GM21576 (cell line): ENCODE results near the gene CHRD.

Experiments
- ATAC-seq: cut with Tn5 transposase; IDR thresholded peaks from one replicate; pipeline ENCODE4 v1.9.1; 2021; ENCODE audit warnings: mild to moderate bottlenecking, moderate library complexity; ENCODE audit not compliant: unreplicated experiment

Gene CHRD

GRCh38 chr3:184360929-184361531 lies 18.8 kb upstream of the CHRD start:
- no peak for ATAC-seq

DNA sequence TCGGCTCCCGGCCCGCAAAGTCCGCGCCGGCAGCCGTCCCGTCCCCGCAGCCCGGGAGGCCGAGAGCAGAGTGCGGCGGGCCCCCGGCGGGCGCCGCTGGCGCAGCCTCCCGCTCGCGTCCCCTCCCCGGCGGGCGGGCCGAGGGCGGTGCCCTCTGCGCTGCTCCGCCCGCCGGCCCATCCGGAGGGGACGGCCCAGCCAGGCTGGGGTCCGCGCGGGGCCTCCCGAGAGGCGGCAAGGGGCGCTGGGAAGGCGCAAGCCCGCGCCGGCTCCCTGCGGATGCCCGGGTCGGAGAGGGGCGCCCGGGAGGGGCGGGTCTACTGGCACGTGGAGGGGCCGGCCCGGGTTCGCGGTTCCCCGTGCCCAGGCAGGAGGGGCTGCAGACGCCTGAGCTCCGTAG lies 18.3 kb upstream of the CHRD start, which contains the start of the genes CLCN2 and POLR2H:
Gene CLCN2, minus strand, starts transcription at position 74 of the 400 bp plus-strand sequence. CDS start 126 bp downstream, outside the sequence.
Gene POLR2H, plus strand, starts transcription at position 179 of the 400 bp plus-strand sequence. CDS start 1,783 bp downstream, outside the sequence.
- peak; percentile 34 for ATAC-seq

GRCh38 chr3:184361932-184362667 lies 17.8 kb upstream of the CHRD start:
- ATAC-seq = no peak

DNA sequence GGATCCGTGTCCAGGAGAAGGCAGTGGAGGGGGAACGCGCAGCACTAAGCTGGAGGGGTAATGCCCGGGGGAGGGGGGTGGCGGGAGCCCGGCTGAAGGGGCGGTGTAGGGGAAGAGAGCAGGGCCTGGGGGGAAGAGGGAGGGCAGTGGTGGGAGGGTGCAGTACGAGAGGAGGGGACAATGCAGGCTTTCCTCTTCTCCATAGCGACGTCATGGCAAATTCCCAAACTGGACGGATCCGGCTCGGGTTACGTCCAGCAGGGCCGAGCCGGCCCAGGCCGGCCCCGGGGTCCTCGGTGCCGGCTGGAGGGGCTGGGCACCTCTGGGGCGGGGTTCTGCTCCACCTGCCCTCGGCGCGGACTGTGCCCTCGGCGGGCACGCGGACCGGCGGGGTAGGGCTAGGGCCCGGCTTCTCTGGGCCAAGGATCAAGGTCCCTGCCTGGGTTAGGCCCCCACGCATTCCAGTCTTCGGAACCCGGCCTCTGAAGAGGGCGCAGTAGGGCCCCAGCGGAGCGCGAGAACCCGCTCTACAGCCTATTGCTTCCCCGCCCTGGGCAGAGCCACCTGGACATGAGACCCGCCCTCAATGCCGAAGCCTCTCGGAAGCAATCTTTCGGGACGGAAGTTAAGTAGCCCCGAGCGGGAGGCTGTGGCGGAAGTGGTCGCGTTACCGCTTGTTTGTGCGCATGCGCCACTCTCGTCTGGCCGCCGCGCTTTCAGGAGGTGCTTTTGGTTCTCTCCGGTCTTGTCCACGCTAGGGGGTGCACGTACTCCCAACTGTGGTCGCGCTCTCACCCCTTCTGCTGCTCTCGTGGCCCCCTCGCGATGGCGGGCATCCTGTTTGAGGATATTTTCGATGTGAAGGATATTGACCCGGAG lies 16.9 kb upstream of the CHRD start:
- peak; percentile 89 for ATAC-seq

GRCh38 chr3:184366619-184367289 lies 13.1 kb upstream of the CHRD start:
- no peak for ATAC-seq

DNA sequence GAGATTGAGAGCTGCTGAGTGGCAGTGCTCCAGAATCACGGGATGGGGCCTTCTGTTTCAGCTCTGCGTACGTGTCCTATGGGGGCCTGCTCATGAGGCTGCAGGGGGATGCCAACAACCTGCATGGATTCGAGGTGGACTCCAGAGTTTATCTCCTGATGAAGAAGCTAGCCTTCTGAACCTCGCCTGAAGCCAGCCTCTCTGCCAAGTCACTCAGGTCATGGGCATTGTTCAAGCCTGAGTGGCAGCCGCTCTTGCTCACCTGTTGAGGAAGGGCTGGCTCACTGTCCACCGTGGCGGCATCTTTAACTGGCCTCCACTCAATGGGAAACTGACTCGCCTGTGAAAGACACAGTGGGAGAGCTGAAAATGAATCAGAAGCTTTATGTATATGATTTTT lies 11.7 kb upstream of the CHRD start:
- ATAC-seq = no peak

DNA sequence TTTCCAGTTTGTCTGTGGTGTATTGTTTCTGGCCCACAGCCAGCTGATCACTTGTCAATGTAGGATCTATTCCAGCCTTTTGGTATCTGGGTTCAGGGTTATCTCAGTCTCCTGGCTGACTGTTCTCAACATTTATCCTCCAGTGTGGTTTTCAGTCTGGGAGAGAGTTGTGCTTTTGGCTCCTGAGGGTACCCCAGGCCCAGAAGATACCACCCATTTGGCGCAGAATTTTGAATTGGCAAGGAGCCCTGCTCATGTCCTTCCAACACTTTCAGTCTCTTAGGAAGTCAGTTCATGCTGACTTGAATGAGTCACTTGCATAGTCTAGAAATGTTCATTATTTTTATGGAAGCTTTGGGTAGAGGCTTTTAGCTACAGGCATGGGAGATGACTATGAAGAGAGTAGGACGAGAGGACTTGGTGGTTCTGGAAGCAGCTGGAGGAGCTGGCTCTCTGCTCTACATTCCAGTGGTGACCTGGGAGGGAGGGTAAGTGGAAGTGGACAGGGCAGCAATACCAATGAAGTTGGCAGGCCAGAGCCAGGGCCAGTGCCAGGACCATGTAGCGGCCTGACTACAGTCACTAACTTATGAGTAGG lies 11.2 kb upstream of the CHRD start:
- no peak for ATAC-seq

DNA sequence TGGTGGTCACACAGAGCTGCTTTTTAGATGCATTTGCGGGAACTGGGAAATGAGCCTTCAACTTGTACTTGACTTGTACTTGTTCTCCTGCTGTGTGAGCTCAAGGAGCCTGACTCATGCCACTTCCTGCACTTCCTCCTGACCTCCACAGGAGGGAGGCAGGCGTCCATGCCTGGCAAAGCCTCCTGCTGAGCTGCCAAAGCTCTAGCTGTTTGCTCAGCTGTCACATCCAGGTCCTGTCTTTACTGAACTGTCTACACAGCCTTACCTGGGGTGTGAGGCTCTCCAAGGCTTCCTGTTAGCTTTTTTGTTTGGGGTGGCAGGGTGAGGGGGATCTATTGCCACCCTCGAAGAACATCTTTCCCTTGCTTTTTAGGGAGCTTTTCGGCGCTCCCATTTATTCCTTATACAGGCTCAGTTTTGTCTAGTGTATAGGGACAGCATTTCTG lies 8.3 kb upstream of the CHRD start:
- peak; percentile 79 for ATAC-seq

DNA sequence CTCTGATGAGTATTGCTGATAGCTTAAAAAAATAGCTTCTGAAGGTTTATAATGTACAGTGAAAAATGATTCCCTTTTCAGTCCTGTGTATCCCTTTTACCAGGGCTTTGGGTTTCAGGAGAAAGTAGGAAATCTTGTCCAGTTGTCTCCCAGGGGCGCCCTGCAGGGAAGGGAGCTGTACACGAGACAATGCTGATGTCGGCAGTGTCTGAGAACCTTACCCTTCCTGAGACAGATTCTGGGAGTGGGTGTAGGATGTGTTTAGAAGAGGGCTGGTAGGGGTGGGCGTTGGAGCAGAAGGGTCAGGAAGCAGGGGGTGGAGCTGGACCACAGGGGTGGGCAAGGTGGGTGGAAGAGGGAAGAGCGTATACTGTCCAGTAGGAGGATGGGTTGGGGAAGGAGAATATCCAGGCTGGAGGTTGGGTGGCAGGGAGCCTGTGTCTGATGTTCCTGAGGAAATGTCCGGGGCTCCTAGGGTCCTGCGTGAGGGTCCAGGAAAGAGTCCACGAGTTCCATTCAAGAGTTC lies 7.5 kb upstream of the CHRD start:
- ATAC-seq = no peak

GRCh38 chr3:184372911-184373310 lies 6.9 kb upstream of the CHRD start:
- no peak for ATAC-seq

- no peak for ATAC-seq
These were observed 6.4 kb upstream of the CHRD start for GRCh38 chr3:184373422-184373821.

DNA sequence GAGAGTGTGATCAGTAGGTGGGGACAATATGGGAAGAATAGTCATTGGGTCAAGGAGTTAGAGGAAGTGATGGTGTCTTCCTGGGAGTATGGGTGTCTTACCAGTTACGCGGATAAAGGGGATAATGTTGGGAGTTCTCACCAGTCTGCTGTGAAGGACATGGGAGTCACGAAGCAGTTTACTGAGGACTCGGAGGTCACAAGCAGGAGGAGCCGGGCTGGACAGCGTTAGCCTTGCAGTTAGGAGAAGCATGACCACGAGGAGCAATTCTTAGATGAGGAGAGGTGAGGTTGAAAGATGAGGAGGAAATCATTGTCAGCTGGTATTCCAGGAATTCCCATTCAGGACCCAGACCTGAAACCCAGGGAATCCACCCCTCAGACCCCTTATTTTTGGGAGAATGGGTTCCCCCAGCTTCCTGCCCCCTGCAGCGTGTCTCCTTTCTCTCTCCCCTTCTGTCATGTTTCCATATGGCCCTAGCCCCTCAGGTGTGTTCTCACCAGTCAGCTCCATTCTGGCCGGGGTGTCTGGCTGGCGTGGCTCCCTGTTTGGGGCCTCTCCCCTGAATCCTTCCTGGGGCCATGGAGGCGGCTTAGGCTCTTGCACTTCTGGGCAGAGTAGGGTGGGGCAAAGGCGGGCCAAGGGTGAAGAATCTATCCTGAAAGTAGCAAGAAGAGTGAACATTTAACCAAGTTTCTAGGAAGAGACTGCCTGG lies 4.0 kb upstream of the CHRD start:
- ATAC-seq = no peak

- ATAC-seq = no peak
These were observed 2.5 kb upstream of the CHRD start for GRCh38 chr3:184377374-184377773.

- no peak for ATAC-seq
These were observed 1.9 kb upstream of the CHRD start, which contains the start of gene THPO for GRCh38 chr3:184377882-184378445. THPO (minus strand) TSS chr3:184378207; CDS start chr3:184376259, 1,948 bp downstream.

DNA sequence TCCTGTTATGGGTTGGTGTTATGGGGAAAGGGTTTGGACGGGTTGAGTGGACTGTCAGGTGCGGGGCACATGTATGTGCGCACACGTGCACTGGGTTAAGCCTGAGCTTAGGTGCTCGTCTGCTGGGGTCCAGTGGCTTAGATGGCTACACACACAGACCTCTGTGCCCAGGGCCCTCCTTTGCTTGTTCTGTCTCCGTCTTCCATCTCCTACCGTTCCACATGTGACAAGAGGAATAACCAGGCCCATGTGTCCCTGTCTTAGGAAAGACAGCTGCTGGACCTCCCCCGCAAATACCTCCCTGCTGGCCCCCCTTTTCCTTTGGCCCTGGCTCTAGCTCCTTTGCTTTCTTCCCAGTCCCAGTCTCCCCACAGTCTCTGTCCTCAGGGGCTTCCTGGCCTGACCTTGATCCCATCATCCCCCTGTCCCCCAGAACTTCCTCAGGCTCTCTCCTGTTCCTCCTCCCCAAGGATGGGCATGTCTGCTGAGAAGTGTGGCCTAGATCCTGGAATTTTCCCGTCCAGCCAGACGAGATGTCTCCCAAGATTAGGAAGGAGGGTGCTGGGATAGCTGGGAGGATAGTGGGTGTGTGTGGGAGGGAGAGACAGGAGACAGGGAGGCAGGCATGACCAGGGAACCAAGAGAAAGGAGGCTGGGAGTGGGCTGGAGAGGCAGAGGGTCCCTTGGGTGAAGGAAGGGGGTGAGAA lies 1.1 kb upstream of the CHRD start:
- ATAC-seq = no peak

- no peak for ATAC-seq
These were observed 352 bp downstream of the CHRD start for GRCh38 chr3:184380185-184380626.

DNA sequence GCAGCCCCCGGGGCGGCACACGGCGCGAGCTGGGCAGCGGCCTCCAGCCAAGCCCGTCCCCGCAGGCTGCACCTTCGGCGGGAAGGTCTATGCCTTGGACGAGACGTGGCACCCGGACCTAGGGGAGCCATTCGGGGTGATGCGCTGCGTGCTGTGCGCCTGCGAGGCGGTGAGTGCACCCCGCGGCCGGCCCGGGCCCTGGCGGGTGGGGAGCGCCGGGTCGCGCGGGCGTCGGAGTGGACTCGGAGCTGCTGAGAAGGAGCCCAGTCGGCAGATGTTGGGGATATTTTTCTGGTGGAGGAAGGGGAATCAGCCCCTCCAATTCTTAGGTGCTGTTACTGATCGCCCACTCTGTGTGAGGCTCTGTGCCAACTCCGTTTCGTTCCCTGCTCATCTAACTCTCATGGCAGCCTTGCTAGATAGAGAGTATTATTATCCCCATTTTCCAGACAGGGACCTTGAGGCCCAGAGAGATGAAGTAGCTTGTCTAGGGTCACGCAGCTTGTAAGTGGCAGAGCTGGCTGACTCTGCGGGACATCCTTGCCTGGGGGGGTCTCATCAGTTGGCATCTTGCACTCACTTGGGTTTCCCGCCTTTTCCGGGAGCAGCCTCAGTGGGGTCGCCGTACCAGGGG lies 890 bp downstream of the CHRD start:
- no peak for ATAC-seq
